HG03097 (cell line): ENCODE measurements around the gene SFMBT2.

Experiments
- ATAC-seq: cut with Tn5 transposase; IDR thresholded peaks from one replicate; pipeline ENCODE4 v1.9.1; 2021; ENCODE audit not compliant: unreplicated experiment, low FRiP score

SFMBT2 gene

DNA sequence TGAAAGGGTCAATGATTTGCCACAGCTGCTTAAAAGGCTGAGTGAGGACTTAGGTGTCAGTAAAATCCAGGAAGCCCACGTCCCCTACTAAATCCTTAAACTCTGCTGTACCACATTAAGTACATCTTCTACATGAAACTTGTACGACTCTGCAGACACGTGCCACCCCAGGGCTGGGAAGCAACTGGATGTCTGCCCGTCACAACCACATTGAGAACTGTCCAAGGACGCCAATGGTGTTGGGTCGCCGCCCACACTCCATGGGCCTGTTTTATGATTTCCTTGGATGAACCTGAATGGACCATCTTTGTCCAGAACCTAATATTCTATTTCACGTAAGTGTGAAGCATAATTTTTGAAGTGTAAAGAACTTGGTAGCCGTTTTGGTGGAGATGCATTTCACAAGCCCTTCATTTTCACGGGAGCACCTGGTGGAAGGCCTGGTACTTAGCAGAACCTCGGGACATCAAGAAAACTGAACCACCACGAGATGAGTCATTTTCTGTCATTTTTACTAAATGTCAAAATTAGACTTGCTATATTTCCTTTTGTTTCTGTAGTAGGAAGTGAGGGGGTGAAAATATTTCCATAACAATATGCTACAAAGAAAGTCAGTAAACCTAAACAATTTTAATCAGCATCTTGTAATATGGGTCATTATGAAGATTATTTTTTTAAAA lies 134.9 kb downstream of the SFMBT2 start:
- ATAC-seq: no peak

DNA sequence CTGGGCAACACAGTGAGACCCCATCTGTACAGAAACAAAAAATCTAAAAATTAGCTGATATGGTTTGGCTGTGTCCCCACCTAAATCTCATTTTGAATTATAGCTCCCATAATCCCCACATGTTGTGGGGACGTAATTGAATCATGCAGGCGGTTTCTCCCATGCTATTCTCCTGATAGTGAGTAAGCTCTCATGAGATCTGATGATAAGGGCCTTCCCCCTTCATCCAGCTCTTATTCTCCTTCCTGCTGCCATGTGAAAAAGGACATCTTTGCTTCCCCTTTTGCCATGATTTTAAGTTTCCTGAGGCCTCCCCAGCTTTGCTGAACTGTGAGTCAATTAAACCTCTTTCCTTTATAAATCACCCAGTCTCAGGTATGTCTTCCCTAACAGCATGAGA lies 136.5 kb downstream of the SFMBT2 start:
- ATAC-seq: no peak

DNA sequence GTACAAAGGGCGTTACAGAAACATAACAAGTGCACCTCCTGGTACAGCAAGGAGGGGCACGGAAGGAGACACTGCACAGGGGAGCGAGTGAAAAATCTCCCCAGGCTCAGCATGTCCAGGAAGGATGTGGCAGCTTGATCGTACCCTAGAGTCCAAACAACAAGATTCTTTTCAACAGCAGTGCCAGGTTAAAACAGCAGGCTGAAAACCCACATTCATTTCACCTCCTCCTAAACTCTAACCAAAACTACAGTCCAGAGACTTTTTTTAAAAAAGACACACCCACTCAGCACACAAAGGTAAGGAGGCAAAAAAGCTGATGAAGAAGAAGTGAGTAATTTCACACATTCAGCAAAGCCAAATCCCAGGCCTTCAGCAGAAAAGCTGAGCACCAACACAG lies 138.8 kb downstream of the SFMBT2 start:
- ATAC-seq: no peak

DNA sequence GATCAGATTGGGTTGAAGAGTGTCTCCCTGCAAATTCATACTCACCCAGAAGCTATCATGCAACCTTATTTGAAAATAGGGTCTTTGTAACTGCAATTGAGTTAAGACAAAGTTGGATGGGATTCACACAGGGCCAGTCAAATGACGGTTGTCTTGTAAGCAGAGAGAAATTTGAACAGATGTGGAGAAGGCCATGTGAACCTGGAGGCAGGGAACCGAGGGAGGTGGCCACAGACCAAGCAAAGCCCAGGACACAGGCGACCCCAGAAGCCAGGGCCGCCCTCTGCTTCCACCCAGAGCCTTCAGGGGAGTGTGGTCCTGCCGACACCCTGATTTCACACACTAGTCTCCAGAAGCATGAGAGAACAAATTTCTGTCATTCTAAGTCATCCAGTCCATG lies 140.8 kb downstream of the SFMBT2 start:
- no peak for ATAC-seq

DNA sequence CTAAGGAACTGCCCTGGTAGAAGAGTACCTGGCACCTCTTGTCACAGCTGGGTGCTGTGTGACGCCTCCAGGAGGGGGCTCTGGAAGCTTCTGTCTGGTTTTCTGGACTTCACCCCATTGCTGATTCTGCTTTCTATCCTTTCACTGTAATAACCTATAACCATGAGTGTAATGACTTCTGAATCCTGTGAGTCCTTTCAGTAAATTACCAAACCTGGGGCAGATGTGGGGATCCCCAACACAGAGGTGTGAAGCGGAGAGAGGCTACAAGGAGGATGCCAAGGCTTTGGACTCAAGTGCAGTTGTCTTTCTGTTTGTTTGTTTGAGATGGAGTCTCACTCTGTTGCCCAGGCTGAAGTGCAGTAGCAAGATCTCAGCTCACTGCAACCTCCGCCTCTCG lies 143.7 kb downstream of the SFMBT2 start:
- ATAC-seq: no peak

DNA sequence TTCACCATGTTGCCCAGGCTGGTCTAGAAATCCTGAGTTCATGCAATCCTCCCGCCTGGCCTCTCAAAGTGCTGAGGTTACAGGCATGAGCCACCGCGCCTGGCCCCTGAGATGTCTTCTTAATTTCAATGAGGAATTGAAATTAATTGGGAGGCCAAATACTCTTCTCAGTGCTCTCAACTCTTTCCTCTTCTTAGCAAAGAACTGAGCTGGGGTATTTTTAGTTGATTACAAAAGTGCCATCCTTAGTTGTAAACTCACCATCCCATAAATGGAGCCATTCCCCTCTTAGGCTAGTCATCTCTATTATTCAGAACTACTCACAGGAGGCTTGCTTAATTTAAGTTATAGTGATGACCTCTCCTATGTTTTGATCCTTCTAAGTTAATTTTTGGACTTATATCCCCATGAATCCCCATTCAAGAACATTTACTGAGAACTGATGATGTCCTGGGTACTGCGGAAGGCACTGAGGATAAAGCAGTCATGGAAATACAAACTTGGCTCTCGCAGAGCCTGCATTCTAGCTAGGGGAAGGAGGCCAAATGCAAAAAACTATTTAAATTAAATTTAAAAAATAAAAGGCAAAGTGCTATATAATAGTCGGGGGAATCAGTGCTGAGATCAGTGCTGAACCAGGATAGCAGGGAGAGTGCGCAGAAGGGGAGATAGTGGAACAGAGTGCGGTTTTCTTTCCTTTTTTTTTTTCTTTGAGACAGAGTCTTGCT lies 145.3 kb downstream of the SFMBT2 start:
- ATAC-seq: no peak

DNA sequence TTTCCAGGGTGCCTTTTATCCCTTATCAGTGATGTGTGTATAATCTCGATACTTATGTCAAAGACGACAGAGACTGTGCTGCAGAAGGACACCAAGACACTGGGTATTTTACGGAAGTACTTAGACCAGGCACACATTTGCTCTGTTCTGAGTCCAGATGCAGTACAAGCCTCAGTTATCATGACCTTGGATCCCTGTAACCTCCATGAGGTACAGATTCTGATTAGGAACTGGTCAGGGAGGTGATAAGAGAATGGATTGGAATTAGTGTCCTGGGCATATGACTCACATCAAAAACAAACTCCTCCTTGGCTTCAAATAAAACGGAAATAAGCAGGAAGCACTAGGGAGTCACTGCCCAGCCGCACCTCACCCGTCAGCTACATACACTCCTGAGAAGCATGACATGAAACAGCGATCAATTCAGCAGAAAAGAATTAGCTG lies 146.5 kb downstream of the SFMBT2 start:
- no peak for ATAC-seq

DNA sequence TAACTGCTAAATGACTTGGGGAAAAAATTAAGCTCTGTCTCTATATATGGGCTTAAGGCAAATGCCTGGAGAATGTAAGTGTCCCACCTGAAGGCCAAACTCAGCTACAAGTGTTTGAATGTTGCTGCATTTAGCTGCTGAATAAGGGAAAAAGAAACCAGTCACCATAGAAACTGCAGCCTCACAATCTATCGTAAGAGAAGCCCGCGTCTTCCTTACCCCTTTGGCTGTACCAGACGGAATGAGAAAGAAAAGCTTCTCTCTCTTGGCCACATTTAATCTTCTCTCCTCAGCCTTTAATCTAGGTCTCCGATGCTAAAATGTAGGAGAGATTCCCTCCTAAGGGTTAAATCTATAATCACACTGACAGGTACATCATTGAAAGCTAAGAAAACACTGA lies 147.2 kb downstream of the SFMBT2 start:
- ATAC-seq: no peak

DNA sequence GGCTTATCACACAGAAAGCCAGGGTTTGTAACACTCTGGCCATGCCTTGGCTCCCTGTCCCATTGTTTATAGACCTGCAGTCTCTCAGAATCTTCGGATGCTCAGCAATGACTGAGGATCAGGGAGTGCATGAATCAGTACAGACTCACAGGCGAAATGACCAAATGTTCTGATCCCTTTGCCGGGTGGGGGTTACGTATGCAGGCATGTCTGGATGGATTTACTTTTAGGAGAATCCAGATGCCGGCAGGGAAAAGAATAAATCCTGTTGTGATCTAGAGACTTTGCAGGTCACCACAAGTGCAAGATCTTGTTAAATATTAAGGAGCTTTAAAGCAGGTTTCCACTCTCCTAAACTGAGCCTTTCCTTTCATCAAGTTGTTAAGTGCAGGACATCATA lies 149.5 kb downstream of the SFMBT2 start:
- ATAC-seq: no peak

DNA sequence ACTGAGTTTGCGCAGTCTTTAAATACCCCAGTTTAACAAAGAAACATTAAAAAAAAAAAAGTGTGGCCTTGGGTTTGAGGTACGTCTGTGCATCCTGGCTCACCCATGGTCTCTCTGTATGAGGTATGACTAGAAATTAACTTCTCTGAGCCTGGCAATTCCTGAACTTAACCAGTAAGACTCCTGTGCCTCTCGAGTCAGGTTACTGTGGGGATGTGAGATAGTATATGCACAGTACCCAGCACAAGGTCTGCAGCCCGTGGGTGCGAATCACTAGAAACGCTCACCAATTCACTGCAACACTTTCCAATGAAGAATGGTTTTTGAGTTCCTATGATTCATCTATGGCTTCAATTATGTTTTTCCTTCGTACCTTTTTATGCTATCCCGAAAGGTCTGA lies 149.9 kb downstream of the SFMBT2 start:
- no peak for ATAC-seq

DNA sequence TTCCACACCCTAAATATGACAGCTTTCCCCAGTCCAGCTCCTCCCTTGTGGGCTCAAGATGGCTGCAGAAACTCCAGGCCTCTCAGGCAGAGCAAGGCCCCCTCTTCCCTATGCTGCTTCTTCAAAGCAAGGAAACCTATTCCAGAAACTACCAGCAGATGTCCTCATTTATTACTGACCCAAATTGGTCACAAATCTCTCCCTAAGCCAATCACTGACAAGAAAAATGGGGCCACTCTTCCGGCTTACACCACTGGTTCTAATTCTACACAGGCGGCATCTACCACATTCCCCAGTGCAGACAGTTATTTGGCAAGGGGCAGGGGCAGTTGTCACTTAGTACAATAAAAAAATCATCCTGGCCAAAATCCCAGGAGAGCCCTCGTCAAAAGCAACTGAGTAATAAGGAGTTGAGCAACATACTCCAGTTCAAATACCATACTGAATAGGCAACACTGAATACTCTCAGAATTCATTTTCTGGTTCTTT lies 150.4 kb downstream of the SFMBT2 start:
- no peak for ATAC-seq

DNA sequence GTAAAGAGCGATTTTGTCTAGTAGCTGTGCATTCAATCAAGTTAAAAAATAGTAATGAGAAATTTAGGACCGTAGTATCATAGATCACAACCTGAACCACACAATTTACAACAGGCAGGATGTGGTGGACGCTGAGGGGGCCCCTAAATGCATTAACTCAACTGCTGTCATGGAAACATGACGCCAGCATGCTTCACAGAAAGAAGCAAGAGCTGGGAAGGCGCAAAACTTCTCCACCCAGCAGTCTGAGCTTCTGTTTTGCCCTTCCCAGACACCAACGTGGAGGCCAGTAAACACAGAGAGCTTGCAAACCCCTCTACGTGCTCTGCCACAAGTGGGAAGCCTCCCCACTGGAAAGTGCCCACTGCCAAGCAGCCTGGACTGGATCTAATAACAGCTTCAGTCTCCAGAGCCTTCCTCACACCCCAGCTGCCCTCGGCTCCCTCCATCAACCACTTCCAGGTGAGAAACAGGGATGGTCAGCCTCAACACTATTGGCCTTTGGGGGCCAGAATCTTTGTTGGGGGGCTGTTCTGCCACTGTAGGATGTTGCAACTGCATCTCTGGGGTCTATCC lies 151.8 kb downstream of the SFMBT2 start:
- ATAC-seq: no peak

DNA sequence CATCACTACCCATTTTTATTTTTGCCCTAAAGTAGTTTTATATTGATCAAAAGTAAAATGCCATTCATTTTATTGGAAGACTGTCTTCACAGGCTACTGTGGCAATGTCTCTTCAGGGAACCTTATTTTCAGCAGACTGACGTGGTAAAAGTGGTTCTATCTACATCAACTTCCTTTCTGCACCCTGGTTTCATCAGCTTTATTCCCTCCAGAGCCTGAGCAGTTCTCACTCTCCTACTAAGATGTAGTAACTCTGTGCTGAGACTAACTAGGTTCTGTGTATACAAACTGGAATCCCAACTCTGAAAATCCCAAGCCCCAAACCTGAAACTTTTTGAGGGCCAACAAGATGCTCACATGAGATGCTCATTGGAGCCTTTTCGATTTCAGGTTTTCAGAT lies 155.3 kb downstream of the SFMBT2 start:
- ATAC-seq: no peak

DNA sequence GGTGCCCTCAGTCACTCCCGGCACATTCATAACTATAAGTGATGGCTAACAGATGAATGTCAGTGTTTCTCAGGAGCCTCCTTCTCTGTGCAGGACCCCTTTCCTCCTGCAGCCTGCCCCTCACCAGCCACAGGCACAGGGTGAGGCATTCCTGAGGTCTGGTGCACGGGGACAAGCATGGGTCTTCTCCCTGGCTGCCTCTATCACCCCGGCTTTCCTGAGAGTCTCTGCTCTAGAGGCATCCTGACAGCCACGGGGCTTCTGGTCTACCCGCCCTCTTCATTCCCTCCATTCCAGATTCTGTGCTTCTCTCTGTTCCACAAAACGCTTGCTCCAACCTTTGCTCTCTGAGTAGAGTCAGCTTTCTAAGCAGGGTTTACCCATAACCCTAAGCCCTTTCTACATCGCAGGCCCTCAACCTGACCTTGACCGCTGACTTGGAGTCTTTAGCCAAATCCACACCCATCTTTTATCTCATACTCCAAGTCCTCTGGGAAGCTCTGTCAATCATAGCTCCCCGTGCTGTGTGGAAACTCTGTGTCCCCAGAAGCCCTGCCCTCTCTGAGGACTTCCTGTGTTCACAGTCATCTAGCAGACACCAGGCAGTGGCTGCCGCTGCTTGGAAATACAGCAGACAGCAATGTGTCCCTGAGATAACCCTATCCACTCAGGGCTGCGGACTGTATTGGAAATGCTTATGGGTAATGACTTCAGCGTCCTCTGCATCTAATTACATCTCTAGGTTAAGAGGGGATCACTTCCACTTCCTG lies 159.0 kb downstream of the SFMBT2 start:
- no peak for ATAC-seq

DNA sequence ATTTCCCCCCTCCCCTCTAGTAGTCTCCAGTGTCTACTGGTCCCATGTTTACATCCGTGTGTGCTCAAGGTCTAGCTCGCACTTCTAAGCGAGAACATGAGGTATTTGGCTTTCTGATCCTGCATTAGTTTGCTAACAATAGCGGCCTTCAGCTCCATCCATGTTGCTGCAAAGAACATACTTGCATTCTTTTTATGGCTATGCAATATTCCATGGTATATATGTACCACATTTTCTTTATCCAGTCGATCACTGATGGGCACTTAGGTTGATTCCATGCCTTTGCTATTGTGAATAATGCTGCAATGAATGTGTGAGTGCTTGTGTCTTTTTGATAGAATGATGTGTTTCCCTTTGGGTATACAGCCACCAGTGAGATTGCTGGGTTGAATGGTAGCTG lies 160.6 kb downstream of the SFMBT2 start:
- no peak for ATAC-seq

DNA sequence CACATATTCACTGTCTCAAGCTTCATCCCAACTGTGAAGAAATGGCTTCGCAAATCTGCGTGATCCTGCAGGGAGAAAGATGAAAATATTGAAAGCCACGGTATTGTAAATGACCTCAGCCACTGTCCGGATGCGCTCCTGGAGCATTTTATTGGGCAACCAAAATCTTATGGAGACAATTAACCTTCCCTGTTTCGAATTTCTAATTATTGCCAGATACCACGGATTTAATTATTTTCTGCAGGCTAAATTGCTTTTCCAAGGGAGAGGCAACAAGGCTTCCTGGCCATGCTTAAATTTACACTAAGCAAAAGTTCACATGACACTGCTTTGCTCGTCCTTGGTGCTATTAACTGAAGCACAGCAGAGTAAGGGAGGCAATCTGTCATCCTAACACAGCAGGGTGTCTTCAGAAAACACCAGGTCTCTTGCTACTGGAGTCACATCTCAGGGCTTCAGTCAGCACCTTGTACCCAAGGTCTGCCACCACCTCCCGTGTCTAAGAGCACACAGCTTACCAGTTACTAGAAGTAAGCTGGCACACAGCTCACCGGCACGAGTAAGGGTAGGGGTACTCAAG lies 162.2 kb downstream of the SFMBT2 start:
- ATAC-seq: no peak

DNA sequence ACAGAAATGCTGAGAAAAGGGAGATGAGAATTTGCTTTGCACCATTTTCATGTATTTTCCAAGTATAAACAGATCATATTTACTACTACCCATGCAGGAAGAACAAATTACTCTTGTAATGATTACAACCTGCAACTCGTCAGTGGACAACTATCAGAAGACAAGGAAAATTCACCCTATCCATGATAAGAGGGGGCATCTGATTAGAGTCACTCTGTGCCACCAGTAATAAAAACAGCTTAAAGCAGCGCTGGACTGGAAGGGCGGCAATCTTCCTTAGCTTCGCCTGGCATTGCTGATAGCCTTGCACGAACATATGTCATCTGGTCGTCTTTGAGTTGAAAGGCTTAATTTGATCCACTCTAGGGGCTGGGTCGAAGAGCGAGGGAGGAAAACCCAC lies 162.7 kb downstream of the SFMBT2 start:
- no peak for ATAC-seq

DNA sequence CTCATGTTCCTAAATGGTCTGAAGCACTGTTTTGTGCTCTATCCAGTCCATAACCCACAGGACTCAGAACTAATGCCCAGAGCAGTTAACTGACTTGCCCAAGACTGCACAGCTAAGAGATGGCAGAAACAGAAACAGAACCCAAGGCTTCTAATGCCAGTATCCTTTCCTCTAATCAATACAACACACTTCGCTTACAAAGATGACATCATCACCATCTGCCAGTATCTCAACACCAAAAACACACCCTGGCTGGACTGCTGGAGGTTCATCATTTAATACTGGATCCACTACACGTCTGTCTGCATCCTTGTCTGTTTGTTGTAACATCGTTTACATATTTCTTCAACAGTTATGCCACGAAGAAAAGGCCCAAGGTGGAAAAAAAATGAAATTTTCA lies 165.3 kb downstream of the SFMBT2 start:
- no peak for ATAC-seq

DNA sequence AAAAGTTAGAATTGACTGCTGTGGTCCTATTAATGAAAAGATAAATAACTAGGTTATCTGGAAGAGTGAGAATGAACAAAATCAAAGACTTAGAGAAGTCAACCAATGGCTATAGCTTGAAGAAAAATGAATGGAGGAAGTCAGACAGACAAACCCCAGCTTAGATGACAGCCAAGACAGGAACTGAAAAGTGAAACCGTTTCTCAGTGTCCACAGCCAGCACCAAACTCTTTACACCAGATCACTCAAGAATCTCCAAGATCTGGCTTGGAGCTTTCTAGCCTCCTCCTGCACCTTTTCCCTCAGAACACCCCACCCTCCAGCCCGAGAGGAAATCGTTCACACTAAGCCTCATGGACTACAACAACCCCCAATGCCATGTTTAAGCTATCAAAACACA lies 167.0 kb downstream of the SFMBT2 start:
- ATAC-seq: peak; percentile 78

DNA sequence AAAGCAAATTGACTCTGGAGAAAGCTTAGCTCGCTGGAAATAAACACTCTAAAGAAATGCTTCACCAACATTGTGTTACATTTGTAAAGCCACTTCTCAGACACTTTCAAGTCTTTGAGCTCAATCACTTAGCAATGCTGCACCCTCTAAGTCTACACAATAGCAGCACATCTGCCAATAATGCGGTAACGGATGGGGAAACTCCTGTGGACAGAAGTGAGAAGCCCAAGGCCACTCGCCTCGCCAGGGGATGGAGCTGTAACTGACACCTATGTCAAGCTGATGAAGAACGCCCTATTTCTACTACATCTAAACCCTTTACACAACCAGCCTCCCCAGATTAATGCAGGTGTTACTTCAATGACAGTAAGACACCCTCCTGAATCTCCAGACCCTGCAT lies 167.7 kb downstream of the SFMBT2 start:
- no peak for ATAC-seq
